Osteoblast (primary cell): ENCODE measurements around the gene FCRL6. TPM values are rescaled to one million over a fixed set of nuclear protein-coding genes. Genes with fewer than 3 reads are reported as not detected.

Source experiments
- DNase-seq: peaks from one replicate; pipeline ENCODE4 v3.0.0; 2011; ENCODE audit warnings: low spot score, mixed read lengths; ENCODE audit not compliant: insufficient read length; ENCODE audit errors: missing footprints
- H2AFZ ChIP-seq: 2 replicates; pipeline ENCODE4 v1.6.0; 2011; ENCODE audit warnings: mild to moderate bottlenecking, low read length
- H3K27ac ChIP-seq: 2 replicates; pipeline ENCODE4 v1.5.1; 2011; ENCODE audit warnings: mild to moderate bottlenecking, low read depth, low read length, moderate library complexity
- H3K27me3 ChIP-seq: 2 replicates; pipeline ENCODE4 v1.6.0; 2012; ENCODE audit warnings: mild to moderate bottlenecking, control low read depth, inconsistent platforms, low read length, moderate library complexity; ENCODE audit not compliant: insufficient read depth
- H3K36me3 ChIP-seq: 2 replicates; pipeline ENCODE4 v1.5.1; 2011; ENCODE audit warnings: mild to moderate bottlenecking, low read length, control low read depth, moderate library complexity; ENCODE audit not compliant: insufficient read depth
- H3K4me1 ChIP-seq: 2 replicates; pipeline ENCODE4 v1.5.1; 2011; ENCODE audit warnings: mild to moderate bottlenecking, low read length, control low read depth, moderate library complexity; ENCODE audit not compliant: insufficient read depth
- H3K4me2 ChIP-seq: 2 replicates; pipeline ENCODE4 v1.6.0; 2011; ENCODE audit warnings: mild to moderate bottlenecking, low read length; ENCODE audit not compliant: insufficient read depth
- H3K4me3 ChIP-seq: fragments of 200-600 bp; sonication (generic); 3 replicates; pipeline ENCODE4 v1.5.1; 2012; ENCODE audit warnings: mild to moderate bottlenecking, low read length, inconsistent platforms; ENCODE audit not compliant: insufficient read depth
- H3K79me2 ChIP-seq: 2 replicates; pipeline ENCODE4 v1.6.0; 2012; ENCODE audit warnings: mild to moderate bottlenecking, low read length, control low read depth, inconsistent platforms; ENCODE audit not compliant: insufficient read depth
- H3K9me3 ChIP-seq: 2 replicates; pipeline ENCODE4 v1.5.1; 2011; ENCODE audit warnings: low read depth, low read length, control low read depth
- H4K20me1 ChIP-seq: 2 replicates; pipeline ENCODE4 v1.6.0; 2012; ENCODE audit warnings: mild to moderate bottlenecking, low read length, control low read depth; ENCODE audit not compliant: insufficient read depth
- CTCF ChIP-seq: IDR thresholded peaks from 2 replicates; pipeline ENCODE4 v1.5.1; 2011; ENCODE audit warnings: mild to moderate bottlenecking, low read depth, low read length, moderate library complexity; ENCODE audit errors: extremely low read depth
- total RNA-seq: library from RNA; depleted of rRNA; stranded (reverse); fragments of >200 nt; gene quantifications from 2 replicates; pipeline ENCODE4 v1.2.3, GENCODE V29; 2012

The FCRL6 gene
- total RNA-seq, 1 donor, result not detected

GRCh38 chr1:159832309-159832708 is 30.1 kb downstream of the FCRL6 start:
- H3K36me3 ChIP-seq, result no peaks in the 10 kb centered on the region
- H4K20me1 ChIP-seq, result no peaks in the 10 kb centered on the region
- peaks cover 6% of the 10 kb centered on the region for H3K4me1 ChIP-seq
- H3K4me2 ChIP-seq, result no peak overlapping the region
- H3K9me3 ChIP-seq, result no peaks in the 10 kb centered on the region
- no peaks in the 10 kb centered on the region for H3K27me3 ChIP-seq
- H3K4me3 ChIP-seq, result no peak overlapping the region
- H2AFZ ChIP-seq, result no peak overlapping the region
- DNase-seq, result no peak
- no peak for TF ChIP-seq CTCF
- no peaks in the 10 kb centered on the region for H3K79me2 ChIP-seq
- no peak overlapping the region for H3K27ac ChIP-seq

GRCh38 chr1:159835356-159835755 is 33.2 kb downstream of the FCRL6 start:
- no peak overlapping the region for H3K4me2 ChIP-seq
- no peak for DNase-seq
- no peaks in the 10 kb centered on the region for H3K27me3 ChIP-seq

GRCh38 chr1:159835862-159836525 is 33.8 kb downstream of the FCRL6 start:
- Histone ChIP-seq H3K36me3 (no peaks in the 10 kb centered on the region), H3K4me1 (no peaks in the 10 kb centered on the region), H3K9me3 (no peaks in the 10 kb centered on the region), H3K27ac (no peak overlapping the region), H3K4me2 (no peak overlapping the region), H3K79me2 (no peaks in the 10 kb centered on the region), H4K20me1 (no peaks in the 10 kb centered on the region), H3K4me3 (no peak overlapping the region), H3K27me3 (no peaks in the 10 kb centered on the region), H2AFZ (no peak overlapping the region)
- DNase-seq, result no peak
- TF ChIP-seq CTCF, result peak; percentile 11

More at GRCh38 chr1:159835356-159835755, 33.2 kb downstream of the FCRL6 start:
- Histone ChIP-seq H3K9me3 (no peaks in the 10 kb centered on the region), H3K79me2 (no peaks in the 10 kb centered on the region), H3K27ac (no peak overlapping the region), H3K36me3 (no peaks in the 10 kb centered on the region), H2AFZ (no peak overlapping the region), H3K4me1 (peaks cover 1% of the 10 kb centered on the region), H4K20me1 (no peaks in the 10 kb centered on the region), H3K4me3 (no peak overlapping the region)
- TF ChIP-seq CTCF, result no peak

- no peak for TF ChIP-seq CTCF
- no peaks in the 10 kb centered on the region for H3K36me3 ChIP-seq
- H3K4me1 ChIP-seq, result no peaks in the 10 kb centered on the region
- no peak for DNase-seq
- no peak overlapping the region for H3K4me2 ChIP-seq
- no peak overlapping the region for H3K27ac ChIP-seq
- H2AFZ ChIP-seq, result no peak overlapping the region
- no peaks in the 10 kb centered on the region for H4K20me1 ChIP-seq
- no peaks in the 10 kb centered on the region for H3K79me2 ChIP-seq
- H3K27me3 ChIP-seq, result no peaks in the 10 kb centered on the region
- H3K4me3 ChIP-seq, result no peak overlapping the region
- no peaks in the 10 kb centered on the region for H3K9me3 ChIP-seq
Observed at GRCh38 chr1:159838715-159839114, 36.6 kb downstream of the FCRL6 start.
